A549 (cell line): ENCODE measurements around the gene GHR.

Experiments used
- BHLHE40 ChIP-seq: IDR thresholded peaks from 2 replicates; pipeline ENCODE4 v1.6.1; 2012; ENCODE audit warnings: low read depth, low read length, inconsistent platforms
- CEBPB ChIP-seq, 2 experiments: fragments of >200 bp in 1 of 2; sonication (Bioruptor Twin) in 1 of 2; formaldehyde crosslinking in 1 of 2; IDR thresholded peaks; 2 replicates each; pipeline ENCODE4 v1.6.1; 2012 to 2016
- CHD4 ChIP-seq: fragments of 200-600 bp; sonication (generic); IDR thresholded peaks from 2 replicates; pipeline ENCODE4 v1.6.1; 2016; ENCODE audit warnings: antibody characterized with exemption, mild to moderate bottlenecking, borderline replicate concordance
- CTCF ChIP-seq: fragments of >200 bp; sonication (Bioruptor Twin); formaldehyde crosslinking; IDR thresholded peaks from 3 replicates; pipeline ENCODE4 v1.5.1; 2016
- ELK1 ChIP-seq: fragments of 150-350 bp; IDR thresholded peaks from 2 replicates; pipeline ENCODE4 v1.6.1; 2014; ENCODE audit warnings: low read depth, mild to moderate bottlenecking, low read length
- EP300 ChIP-seq, 2 experiments: fragments of >200 bp; sonication (Bioruptor Twin); formaldehyde crosslinking; IDR thresholded peaks; 2 replicates in 1 of 2; 3 replicates in 1 of 2; pipeline ENCODE4 v1.6.1; 2016 to 2017
- JUN ChIP-seq, 2 experiments: fragments of >200 bp; sonication (Bioruptor Twin); formaldehyde crosslinking; IDR thresholded peaks; 2 replicates in 1 of 2; 3 replicates in 1 of 2; pipeline ENCODE4 v1.6.1; 2016 to 2017
- POLR2AphosphoS2 ChIP-seq: conservative IDR thresholded peaks from 2 replicates; pipeline ENCODE4 v1.6.1; 2012; ENCODE audit warnings: low read length, improper control_type of control experiment, inconsistent platforms
- RAD21 ChIP-seq, 2 experiments: fragments of >200 bp in 1 of 2; sonication (Bioruptor Twin) in 1 of 2; formaldehyde crosslinking in 1 of 2; IDR thresholded peaks in 1 of 2; conservative IDR thresholded peaks in 1 of 2; 2 replicates in 1 of 2; 3 replicates in 1 of 2; pipeline ENCODE4 v1.6.1; 2012 to 2018; ENCODE audit warnings: inconsistent platforms in 1 of 2
- USF2 ChIP-seq: fragments of 450-650 bp; IDR thresholded peaks from 2 replicates; pipeline ENCODE4 v1.6.1; 2014; ENCODE audit warnings: antibody characterized with exemption
- ZFP36 ChIP-seq: fragments of 450-650 bp; IDR thresholded peaks from 2 replicates; pipeline ENCODE4 v1.6.1; 2014; ENCODE audit warnings: borderline replicate concordance; ENCODE audit not compliant: partially characterized antibody

GRCh38 chr5:42597318-42597937, 174.2 kb downstream of the GHR start:
- no peak for TF ChIP-seq CTCF
- no peak for TF ChIP-seq EP300 (IDR thresholded peaks at IDR 0.05)
- no peak for TF ChIP-seq ELK1
- TF ChIP-seq ZFP36: no peak
- TF ChIP-seq USF2: no peak
- no peak for TF ChIP-seq JUN (IDR thresholded peaks at IDR 0.05)
- no peak for TF ChIP-seq CHD4
- TF ChIP-seq BHLHE40: no peak
- TF ChIP-seq CEBPB (IDR thresholded peaks at IDR 0.05): no peak
- TF ChIP-seq POLR2AphosphoS2: no peak
- no peak for TF ChIP-seq RAD21 (conservative IDR thresholded peaks at IDR 0.05 in 1 of 2, IDR thresholded peaks at IDR 0.05 in 1 of 2)
